DOHH2 (cell line): ENCODE data around the gene MOAP1.

Experiments
- CTCF ChIP-seq: fragments of 200-600 bp; sonication (generic); IDR thresholded peaks from one replicate; pipeline ENCODE4 v1.5.1; 2014; ENCODE audit warnings: antibody characterized with exemption, mild to moderate bottlenecking, low read depth, low read length; ENCODE audit not compliant: poor library complexity, severe bottlenecking
- EZH2phosphoT487 ChIP-seq: fragments of 200-600 bp; sonication (generic); IDR thresholded peaks from 2 replicates; pipeline ENCODE4 v1.6.1; 2017; ENCODE audit warnings: borderline replicate concordance, mild to moderate bottlenecking, antibody characterized with exemption, low read length, moderate library complexity, mixed read lengths

- TF ChIP-seq CTCF: no peak
- TF ChIP-seq EZH2phosphoT487: no peak
These were observed 15.9 kb upstream of the MOAP1 start for GRCh38 chr14:93200553-93200952.
